ENCODE measurements around the gene FXR2. TPM values are rescaled to one million over a fixed set of nuclear protein-coding genes. Genes with fewer than 3 reads are reported as not detected.

FXR2 gene
- polyA plus RNA-seq, 1 donor (not counting 4 experiments of a cell fraction or from before 2014, with no cell fraction given): 30.6 TPM

- H3K27ac ChIP-seq (ENCODE audit: control insufficient read depth, insufficient read depth, low read length): no peak overlapping the region
- DNase-seq (ENCODE audit: low read depth, low spot score) (no peak), FAIRE-seq (no peak)
- H3K9me3 ChIP-seq (ENCODE audit: control insufficient read depth, low read depth, low read length): no peaks in the 10 kb centered on the region
- no peak overlapping the region for H3K4me2 ChIP-seq (ENCODE audit: control insufficient read depth, extremely low read depth, insufficient read depth, low read depth, low read length)
- H2AFZ ChIP-seq (ENCODE audit: control insufficient read depth, low read length): no peak overlapping the region
- no peak overlapping the region for H3K4me3 ChIP-seq (ENCODE audit: control insufficient read depth in 2 of 3, extremely low read depth in 1 of 3, insufficient read depth in 2 of 3, low read depth in 1 of 3, low read length in 3 of 3)
- TF ChIP-seq, protein P1, sequence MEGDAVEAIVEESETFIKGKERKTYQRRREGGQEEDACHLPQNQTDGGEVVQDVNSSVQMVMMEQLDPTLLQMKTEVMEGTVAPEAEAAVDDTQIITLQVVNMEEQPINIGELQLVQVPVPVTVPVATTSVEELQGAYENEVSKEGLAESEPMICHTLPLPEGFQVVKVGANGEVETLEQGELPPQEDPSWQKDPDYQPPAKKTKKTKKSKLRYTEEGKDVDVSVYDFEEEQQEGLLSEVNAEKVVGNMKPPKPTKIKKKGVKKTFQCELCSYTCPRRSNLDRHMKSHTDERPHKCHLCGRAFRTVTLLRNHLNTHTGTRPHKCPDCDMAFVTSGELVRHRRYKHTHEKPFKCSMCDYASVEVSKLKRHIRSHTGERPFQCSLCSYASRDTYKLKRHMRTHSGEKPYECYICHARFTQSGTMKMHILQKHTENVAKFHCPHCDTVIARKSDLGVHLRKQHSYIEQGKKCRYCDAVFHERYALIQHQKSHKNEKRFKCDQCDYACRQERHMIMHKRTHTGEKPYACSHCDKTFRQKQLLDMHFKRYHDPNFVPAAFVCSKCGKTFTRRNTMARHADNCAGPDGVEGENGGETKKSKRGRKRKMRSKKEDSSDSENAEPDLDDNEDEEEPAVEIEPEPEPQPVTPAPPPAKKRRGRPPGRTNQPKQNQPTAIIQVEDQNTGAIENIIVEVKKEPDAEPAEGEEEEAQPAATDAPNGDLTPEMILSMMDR (optimal IDR thresholded peaks at IDR 0.05 in 1 of 3, IDR thresholded peaks at IDR 0.05 in 1 of 3, conservative IDR thresholded peaks at IDR 0.05 in 1 of 3; ENCODE audit: extremely low read depth in 1 of 3, insufficient read depth in 2 of 3, low read length in 3 of 3): no peak
- TF ChIP-seq EZH2 (IDR thresholded peaks at IDR 0.05; ENCODE audit: low read length): no peak
- peaks cover 52% of the 10 kb centered on the region for H3K4me1 ChIP-seq (ENCODE audit: control insufficient read depth, extremely low read depth, insufficient read depth, low read length)
- dilution Hi-C loops (cut with MboI; ENCODE audit: extremely low pct_ligation_motif_present, low sequenced_read_pairs): no loop called here
- peaks cover 54% of the 10 kb centered on the region for H4K20me1 ChIP-seq (ENCODE audit: control insufficient read depth, extremely low read depth, insufficient read depth, low read length)
- peaks cover 56% of the 10 kb centered on the region for H3K79me2 ChIP-seq (ENCODE audit: control insufficient read depth, insufficient read depth, low read length)
- no peaks in the 10 kb centered on the region for H3K27me3 ChIP-seq (ENCODE audit: control insufficient read depth, extremely low read depth, insufficient read depth, low read length)
- peaks cover 3% of the 10 kb centered on the region for H3K9me1 ChIP-seq (ENCODE audit: control insufficient read depth, extremely low read depth, insufficient read depth, low read length)
- no peak overlapping the region for H3K9ac ChIP-seq (ENCODE audit: control insufficient read depth, extremely low read depth, insufficient read depth, low read length)
- H3K36me3 ChIP-seq (ENCODE audit: control insufficient read depth in 2 of 2, extremely low read depth in 1 of 2, insufficient read depth in 2 of 2, low read length in 2 of 2): peaks cover 30 to 56% of the 10 kb centered on the region in 2 experiments
Measured at GRCh38 chr17:7577327-7578199, 37.1 kb downstream of the FXR2 start.

DNA sequence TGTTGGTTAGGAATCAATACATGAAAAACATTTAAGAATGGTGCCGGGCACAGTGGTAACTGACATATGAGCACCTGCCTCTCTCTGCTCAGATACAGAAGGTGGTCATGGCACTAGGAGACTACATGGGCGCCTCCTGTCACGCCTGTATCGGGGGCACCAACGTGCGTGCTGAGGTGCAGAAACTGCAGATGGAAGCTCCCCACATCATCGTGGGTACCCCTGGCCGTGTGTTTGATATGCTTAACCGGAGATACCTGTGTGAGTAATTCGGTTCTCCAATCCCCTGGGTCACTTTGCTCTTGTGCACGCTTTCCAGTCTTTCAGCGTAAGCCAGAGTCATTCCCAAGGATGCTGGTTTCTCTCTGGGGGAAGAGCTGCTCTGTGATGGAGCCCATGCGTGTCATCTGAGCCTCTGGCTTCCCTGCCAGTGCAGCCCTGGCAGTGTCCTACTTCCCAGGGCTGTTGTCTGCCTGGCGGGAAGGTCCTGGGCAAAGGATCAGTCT is 38.2 kb downstream of the FXR2 start:
- peaks cover 56% of the 10 kb centered on the region for H3K4me1 ChIP-seq (ENCODE audit: control insufficient read depth, extremely low read depth, insufficient read depth, low read length)
- H3K9me1 ChIP-seq (ENCODE audit: control insufficient read depth, extremely low read depth, insufficient read depth, low read length): peaks cover 3% of the 10 kb centered on the region
- H3K36me3 ChIP-seq (ENCODE audit: control insufficient read depth in 2 of 2, extremely low read depth in 1 of 2, insufficient read depth in 2 of 2, low read length in 2 of 2): peaks cover 27 to 61% of the 10 kb centered on the region in 2 experiments
- TF ChIP-seq, protein P1 (optimal IDR thresholded peaks at IDR 0.05 in 1 of 3, IDR thresholded peaks at IDR 0.05 in 1 of 3, conservative IDR thresholded peaks at IDR 0.05 in 1 of 3; ENCODE audit: extremely low read depth in 1 of 3, insufficient read depth in 2 of 3, low read length in 3 of 3): no peak
- no peak for TF ChIP-seq EZH2 (IDR thresholded peaks at IDR 0.05; ENCODE audit: low read length)
- DNase-seq (ENCODE audit: low read depth, low spot score) (no peak), FAIRE-seq (no peak)
- peak overlapping the region; percentile 8 for H3K4me2 ChIP-seq (ENCODE audit: control insufficient read depth, extremely low read depth, insufficient read depth, low read depth, low read length)
- H4K20me1 ChIP-seq (ENCODE audit: control insufficient read depth, extremely low read depth, insufficient read depth, low read length): peaks cover 54% of the 10 kb centered on the region
- no peaks in the 10 kb centered on the region for H3K27me3 ChIP-seq (ENCODE audit: control insufficient read depth, extremely low read depth, insufficient read depth, low read length)
- peaks cover 55% of the 10 kb centered on the region for H3K79me2 ChIP-seq (ENCODE audit: control insufficient read depth, insufficient read depth, low read length)
- dilution Hi-C loops (cut with MboI; ENCODE audit: extremely low pct_ligation_motif_present, low sequenced_read_pairs): no loop called here
- no peak overlapping the region for H3K9ac ChIP-seq (ENCODE audit: control insufficient read depth, extremely low read depth, insufficient read depth, low read length)
- H3K9me3 ChIP-seq (ENCODE audit: control insufficient read depth, low read depth, low read length): no peaks in the 10 kb centered on the region
- H2AFZ ChIP-seq (ENCODE audit: control insufficient read depth, low read length): no peak overlapping the region
- peak overlapping the region in 1 of 3 experiments; percentile 28 for H3K4me3 ChIP-seq (ENCODE audit: control insufficient read depth in 2 of 3, extremely low read depth in 1 of 3, insufficient read depth in 2 of 3, low read depth in 1 of 3, low read length in 3 of 3)
- H3K27ac ChIP-seq (ENCODE audit: control insufficient read depth, insufficient read depth, low read length): no peak overlapping the region
